Measurements from ENCODE around the gene SHMT1. TPM values are rescaled to one million over a fixed set of nuclear protein-coding genes. Genes with fewer than 3 reads are reported as not detected.

SHMT1 gene
- total RNA-seq, 1 donor from 2014 or later: 28.0 TPM

- DNase-seq (ENCODE audit: low spot score): no peak
- intact Hi-C loops (cut with DNase I): no loop called here
- ATAC-seq: no peak
Measured at GRCh38 chr17:18332909-18333489, 30.4 kb downstream of the SHMT1 start.

GRCh38 chr17:18331879-18332278 is 31.5 kb downstream of the SHMT1 start:
- ATAC-seq (no peak), DNase-seq (ENCODE audit: low spot score) (no peak)
- intact Hi-C loops (cut with DNase I): no loop called here

GRCh38 chr17:18328643-18329204 is 34.6 kb downstream of the SHMT1 start:
- DNase-seq (ENCODE audit: low spot score): no peak
- intact Hi-C loops (cut with DNase I): no loop called here
- no peak for ATAC-seq

- ATAC-seq (no peak), DNase-seq (ENCODE audit: low spot score) (no peak)
- intact Hi-C loops (cut with DNase I): no loop called here
Measured at GRCh38 chr17:18327556-18327955, 35.8 kb downstream of the SHMT1 start.

- peak; percentile 10 for ATAC-seq
- no peak for DNase-seq (ENCODE audit: low spot score)
- intact Hi-C loops (cut with DNase I): no loop called here
Measured at GRCh38 chr17:18327093-18327492, 36.3 kb downstream of the SHMT1 start.

GRCh38 chr17:18326572-18326971 is 36.8 kb downstream of the SHMT1 start:
- no peak for DNase-seq (ENCODE audit: low spot score)
- ATAC-seq: no peak
- intact Hi-C loops (cut with DNase I): no loop called here

GRCh38 chr17:18326039-18326438 is 37.3 kb downstream of the SHMT1 start:
- intact Hi-C loops (cut with DNase I): no loop called here
- DNase-seq (ENCODE audit: low spot score): no peak
- no peak for ATAC-seq

GRCh38 chr17:18324140-18325050 is 39.0 kb downstream of the SHMT1 start:
- peak; percentile 71 for ATAC-seq
- DNase-seq (ENCODE audit: low spot score): no peak
- intact Hi-C loops (cut with DNase I): no loop called here

GRCh38 chr17:18323507-18324139 is 39.7 kb downstream of the SHMT1 start:
- DNase-seq (ENCODE audit: low spot score): no peak
- intact Hi-C loops (cut with DNase I): no loop called here
- ATAC-seq: no peak

GRCh38 chr17:18323007-18323406 is 40.3 kb downstream of the SHMT1 start:
- ATAC-seq (no peak), DNase-seq (ENCODE audit: low spot score) (no peak)
- intact Hi-C loops (cut with DNase I): no loop called here

- intact Hi-C loops (cut with DNase I): no loop called here
- ATAC-seq (no peak), DNase-seq (ENCODE audit: low spot score) (no peak)
Measured at GRCh38 chr17:18322522-18322921, 40.8 kb downstream of the SHMT1 start.

- intact Hi-C loops (cut with DNase I): no loop called here
- ATAC-seq (no peak), DNase-seq (ENCODE audit: low spot score) (no peak)
Measured at GRCh38 chr17:18321309-18321708, 42.0 kb downstream of the SHMT1 start.

- ATAC-seq (no peak), DNase-seq (ENCODE audit: low spot score) (no peak)
- intact Hi-C loops (cut with DNase I): no loop called here
Measured at GRCh38 chr17:18320301-18320700, 43.0 kb downstream of the SHMT1 start.

- ATAC-seq (no peak), DNase-seq (ENCODE audit: low spot score) (no peak)
- intact Hi-C loops (cut with DNase I): loop anchor here (10.0 kb wide), 1 partner anchor 55 kb away; the partner anchor contains the start of gene MIEF2
Measured at GRCh38 chr17:18319604-18320256, 43.6 kb downstream of the SHMT1 start.

GRCh38 chr17:18318771-18319450 is 44.4 kb downstream of the SHMT1 start:
- DNase-seq (ENCODE audit: low spot score): no peak
- ATAC-seq: no peak
- intact Hi-C loops (cut with DNase I): loop anchor here (10.0 kb wide), 1 partner anchor 54 kb away; the partner anchor contains the start of gene MIEF2

GRCh38 chr17:18318117-18318516 is 45.2 kb downstream of the SHMT1 start:
- no peak for ATAC-seq
- intact Hi-C loops (cut with DNase I): loop anchor here (10.0 kb wide), 1 partner anchor 53 kb away; the partner anchor contains the start of gene MIEF2
- no peak for DNase-seq (ENCODE audit: low spot score)

- ATAC-seq (no peak), DNase-seq (ENCODE audit: low spot score) (no peak)
- intact Hi-C loops (cut with DNase I): loop anchor here (10.0 kb wide), 1 partner anchor 51 kb away; the partner anchor contains the start of gene MIEF2
Measured at GRCh38 chr17:18315961-18316360, 47.4 kb downstream of the SHMT1 start.

GRCh38 chr17:18315562-18315922 is 47.8 kb downstream of the SHMT1 start:
- DNase-seq (ENCODE audit: low spot score) (no peak), ATAC-seq (peak; percentile 2)
- intact Hi-C loops (cut with DNase I): loop anchor here (10.0 kb wide), 1 partner anchor 51 kb away; the partner anchor contains the start of gene MIEF2

All from sciatic nerve (tissue), 2 donors.